ENCODE measurements around the gene RHOT1. TPM values are rescaled to one million over a fixed set of nuclear protein-coding genes. Genes with fewer than 3 reads are reported as not detected.

Gene RHOT1
- total RNA-seq, 1 experiment from 2014 or later: 39.2 TPM

DNA sequence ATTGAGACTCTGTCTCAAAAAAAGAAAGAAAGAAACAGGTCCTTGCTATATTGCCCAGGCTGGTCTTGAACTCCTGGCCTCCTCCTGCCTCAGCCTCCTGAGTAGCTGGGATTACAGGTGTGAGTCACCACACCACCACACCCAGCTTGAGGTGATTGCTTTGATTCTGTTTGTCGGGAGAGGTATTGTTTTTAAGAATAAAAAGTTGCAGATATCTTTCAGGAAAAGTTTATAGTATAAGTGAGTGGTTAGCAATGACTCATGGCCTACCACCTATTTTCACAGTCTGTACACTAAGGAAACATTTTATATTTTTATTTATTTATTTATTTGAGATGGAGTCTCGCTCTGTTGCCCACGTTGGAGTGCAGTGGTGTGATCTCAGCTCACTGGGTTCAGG lies 45.0 kb downstream of the RHOT1 start:
- in situ Hi-C loops (cut with HindIII; ENCODE audit: low pct_unique_long_range_greater_than_20kb, low sequenced_read_pairs) (no loop called here), intact Hi-C loops (cut with micrococcal nuclease; ENCODE audit: unreplicated experiment) (no loop called here)
- ChIA-PET CTCF (interaction anchor here (0.6 kb wide), 1 partner anchor 12 kb away, joined by 3 read pairs; no protein-coding TSS in a partner anchor), POLR2A (no interaction called here)
- H3K9me3 ChIP-seq (ENCODE audit: control insufficient read depth, insufficient read depth, low read depth, low read length): no peaks in the 10 kb centered on the region
- ATAC-seq (no peak), DNase-seq (ENCODE audit: low read depth, low spot score) (no peak)
- TF ChIP-seq POLR2AphosphoS5 (IDR thresholded peaks at IDR 0.05; ENCODE audit: low read depth, low read length): no peak
- TF ChIP-seq TCF7L2 (IDR thresholded peaks at IDR 0.05; ENCODE audit: low read depth, low read length): no peak
- TF ChIP-seq, protein P1, sequence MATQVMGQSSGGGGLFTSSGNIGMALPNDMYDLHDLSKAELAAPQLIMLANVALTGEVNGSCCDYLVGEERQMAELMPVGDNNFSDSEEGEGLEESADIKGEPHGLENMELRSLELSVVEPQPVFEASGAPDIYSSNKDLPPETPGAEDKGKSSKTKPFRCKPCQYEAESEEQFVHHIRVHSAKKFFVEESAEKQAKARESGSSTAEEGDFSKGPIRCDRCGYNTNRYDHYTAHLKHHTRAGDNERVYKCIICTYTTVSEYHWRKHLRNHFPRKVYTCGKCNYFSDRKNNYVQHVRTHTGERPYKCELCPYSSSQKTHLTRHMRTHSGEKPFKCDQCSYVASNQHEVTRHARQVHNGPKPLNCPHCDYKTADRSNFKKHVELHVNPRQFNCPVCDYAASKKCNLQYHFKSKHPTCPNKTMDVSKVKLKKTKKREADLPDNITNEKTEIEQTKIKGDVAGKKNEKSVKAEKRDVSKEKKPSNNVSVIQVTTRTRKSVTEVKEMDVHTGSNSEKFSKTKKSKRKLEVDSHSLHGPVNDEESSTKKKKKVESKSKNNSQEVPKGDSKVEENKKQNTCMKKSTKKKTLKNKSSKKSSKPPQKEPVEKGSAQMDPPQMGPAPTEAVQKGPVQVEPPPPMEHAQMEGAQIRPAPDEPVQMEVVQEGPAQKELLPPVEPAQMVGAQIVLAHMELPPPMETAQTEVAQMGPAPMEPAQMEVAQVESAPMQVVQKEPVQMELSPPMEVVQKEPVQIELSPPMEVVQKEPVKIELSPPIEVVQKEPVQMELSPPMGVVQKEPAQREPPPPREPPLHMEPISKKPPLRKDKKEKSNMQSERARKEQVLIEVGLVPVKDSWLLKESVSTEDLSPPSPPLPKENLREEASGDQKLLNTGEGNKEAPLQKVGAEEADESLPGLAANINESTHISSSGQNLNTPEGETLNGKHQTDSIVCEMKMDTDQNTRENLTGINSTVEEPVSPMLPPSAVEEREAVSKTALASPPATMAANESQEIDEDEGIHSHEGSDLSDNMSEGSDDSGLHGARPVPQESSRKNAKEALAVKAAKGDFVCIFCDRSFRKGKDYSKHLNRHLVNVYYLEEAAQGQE (IDR thresholded peaks at IDR 0.05; ENCODE audit: insufficient read depth in 1 of 2, low read depth in 2 of 2, low read length in 1 of 2): no peak
- TF ChIP-seq, protein P2, sequence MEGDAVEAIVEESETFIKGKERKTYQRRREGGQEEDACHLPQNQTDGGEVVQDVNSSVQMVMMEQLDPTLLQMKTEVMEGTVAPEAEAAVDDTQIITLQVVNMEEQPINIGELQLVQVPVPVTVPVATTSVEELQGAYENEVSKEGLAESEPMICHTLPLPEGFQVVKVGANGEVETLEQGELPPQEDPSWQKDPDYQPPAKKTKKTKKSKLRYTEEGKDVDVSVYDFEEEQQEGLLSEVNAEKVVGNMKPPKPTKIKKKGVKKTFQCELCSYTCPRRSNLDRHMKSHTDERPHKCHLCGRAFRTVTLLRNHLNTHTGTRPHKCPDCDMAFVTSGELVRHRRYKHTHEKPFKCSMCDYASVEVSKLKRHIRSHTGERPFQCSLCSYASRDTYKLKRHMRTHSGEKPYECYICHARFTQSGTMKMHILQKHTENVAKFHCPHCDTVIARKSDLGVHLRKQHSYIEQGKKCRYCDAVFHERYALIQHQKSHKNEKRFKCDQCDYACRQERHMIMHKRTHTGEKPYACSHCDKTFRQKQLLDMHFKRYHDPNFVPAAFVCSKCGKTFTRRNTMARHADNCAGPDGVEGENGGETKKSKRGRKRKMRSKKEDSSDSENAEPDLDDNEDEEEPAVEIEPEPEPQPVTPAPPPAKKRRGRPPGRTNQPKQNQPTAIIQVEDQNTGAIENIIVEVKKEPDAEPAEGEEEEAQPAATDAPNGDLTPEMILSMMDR (IDR thresholded peaks at IDR 0.05): no peak
- no TSS peak for BruUV-seq (replicated peaks)
- no peaks in the 10 kb centered on the region for H3K27me3 ChIP-seq (ENCODE audit: control insufficient read depth, insufficient read depth, low read length)
- no peak overlapping the region for H3K4me3 ChIP-seq (ENCODE audit: low read depth in 2 of 2, low read length in 2 of 2)
- no peak overlapping the region for H3K27ac ChIP-seq (ENCODE audit: low read length)
- no peaks in the 10 kb centered on the region for H3K4me1 ChIP-seq (ENCODE audit: control insufficient read depth, insufficient read depth, low read length)
- H3K36me3 ChIP-seq (ENCODE audit: control insufficient read depth, insufficient read depth, low read length): peaks cover 9% of the 10 kb centered on the region

DNA sequence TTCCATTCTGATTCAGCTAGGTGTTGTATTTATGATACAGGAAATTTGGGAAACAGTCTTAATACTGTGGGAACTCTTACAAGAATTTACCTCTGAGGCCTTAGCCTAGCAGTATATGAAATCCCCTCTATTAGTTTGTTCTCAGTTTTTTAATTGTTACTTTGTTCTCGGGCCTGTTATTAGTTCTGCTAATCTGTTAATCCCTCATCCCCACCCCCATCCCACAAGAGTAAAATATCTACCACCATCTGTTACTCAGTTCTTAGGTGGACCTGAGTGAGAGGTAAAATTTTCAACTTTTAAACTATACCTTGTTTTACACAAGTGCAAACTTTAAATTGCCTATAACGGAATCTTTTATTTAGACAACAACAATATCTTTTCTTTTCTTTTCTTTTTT lies 47.0 kb downstream of the RHOT1 start:
- Histone ChIP-seq H3K4me3 (ENCODE audit: low read depth in 2 of 2, low read length in 2 of 2) (no peak overlapping the region), H3K27ac (ENCODE audit: low read length) (no peak overlapping the region), H3K36me3 (ENCODE audit: control insufficient read depth, insufficient read depth, low read length) (no peaks in the 10 kb centered on the region), H3K4me1 (ENCODE audit: control insufficient read depth, insufficient read depth, low read length) (no peaks in the 10 kb centered on the region), H3K9me3 (ENCODE audit: control insufficient read depth, insufficient read depth, low read depth, low read length) (no peaks in the 10 kb centered on the region), H3K27me3 (ENCODE audit: control insufficient read depth, insufficient read depth, low read length) (no peaks in the 10 kb centered on the region)
- no peak for DNase-seq (ENCODE audit: low read depth, low spot score)
- intact Hi-C loops (cut with micrococcal nuclease; ENCODE audit: unreplicated experiment): no loop called here
- no peak for TF ChIP-seq POLR2AphosphoS5 (IDR thresholded peaks at IDR 0.05; ENCODE audit: low read depth, low read length)
- no peak for TF ChIP-seq TCF7L2 (IDR thresholded peaks at IDR 0.05; ENCODE audit: low read depth, low read length)
- TF ChIP-seq, protein P1 (IDR thresholded peaks at IDR 0.05; ENCODE audit: insufficient read depth in 1 of 2, low read depth in 2 of 2, low read length in 1 of 2): no peak
- no peak for TF ChIP-seq SIN3A (IDR thresholded peaks at IDR 0.05; ENCODE audit: borderline replicate concordance, insufficient read depth, low read depth, low read length)
- TF ChIP-seq, protein P2 (IDR thresholded peaks at IDR 0.05): no peak
- no TSS peak for BruUV-seq (replicated peaks)
- POLR2A ChIA-PET: no interaction called here
- no peak for ATAC-seq
- in situ Hi-C loops (cut with HindIII; ENCODE audit: low pct_unique_long_range_greater_than_20kb, low sequenced_read_pairs): no loop called here
- CTCF ChIA-PET: no interaction called here

All from Panc1 (cell line).